Nephron progenitor cell (in vitro differentiated cells): ENCODE results near the gene LCE4A.

Experiments
- DNase-seq: peaks from one replicate; pipeline ENCODE4 v3.0.0; 2021
- H3K27ac Mint-ChIP-seq: 2 replicates; pipeline ENCODE4 v1.8.0; 2021; ENCODE audit warnings: mild to moderate bottlenecking, moderate library complexity, mixed read lengths
- H3K27me3 Mint-ChIP-seq: 2 replicates; pipeline ENCODE4 v1.8.0; 2021; ENCODE audit warnings: mild to moderate bottlenecking, low read depth, mixed read lengths; ENCODE audit not compliant: poor library complexity
- H3K36me3 Mint-ChIP-seq: 2 replicates; pipeline ENCODE4 v1.8.0; 2021; ENCODE audit warnings: low read depth, mixed read lengths
- H3K4me1 Mint-ChIP-seq: 2 replicates; pipeline ENCODE4 v1.8.0; 2021; ENCODE audit warnings: mixed read lengths
- H3K4me3 Mint-ChIP-seq: 2 replicates; pipeline ENCODE4 v1.8.0; 2021; ENCODE audit warnings: mild to moderate bottlenecking, moderate library complexity, mixed read lengths
- H3K9me3 Mint-ChIP-seq: 2 replicates; pipeline ENCODE4 v1.8.0; 2021; ENCODE audit warnings: mild to moderate bottlenecking, moderate library complexity, mixed read lengths
- TF ChIP-seq, protein P1 (sequence below): fragments of 200-600 bp; sonication (generic); IDR thresholded peaks from 2 replicates; pipeline ENCODE4 v1.5.0; 2021; ENCODE audit warnings: antibody characterized with exemption

The LCE4A gene

DNA sequence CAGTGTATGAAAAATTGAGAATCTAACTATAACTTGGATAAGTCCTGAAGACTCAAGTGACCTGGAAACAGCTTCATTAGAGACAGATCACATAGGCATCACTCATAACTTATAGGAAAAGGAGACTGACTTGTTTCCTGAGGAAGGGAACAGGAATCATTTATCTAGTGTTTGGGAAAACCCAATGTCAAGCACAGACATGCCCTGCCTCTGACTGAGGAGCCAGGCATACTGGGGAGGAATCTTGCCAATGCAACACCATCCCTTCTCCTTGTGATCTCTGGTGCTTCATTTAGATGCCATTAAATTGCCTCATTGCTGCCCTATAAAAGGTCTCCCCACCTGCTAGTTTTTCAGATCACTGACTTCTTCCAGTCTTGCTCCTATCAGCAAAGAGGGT, 10.3 kb downstream of the LCE4A start:
- Mint-ChIP-seq H3K9me3 (peaks cover 88% of the 10 kb centered on the region), H3K4me1 (no peaks in the 10 kb centered on the region), H3K27me3 (no peaks in the 10 kb centered on the region), H3K27ac (no peak overlapping the region), H3K4me3 (no peak overlapping the region), H3K36me3 (no peaks in the 10 kb centered on the region)
- TF ChIP-seq, protein P1, sequence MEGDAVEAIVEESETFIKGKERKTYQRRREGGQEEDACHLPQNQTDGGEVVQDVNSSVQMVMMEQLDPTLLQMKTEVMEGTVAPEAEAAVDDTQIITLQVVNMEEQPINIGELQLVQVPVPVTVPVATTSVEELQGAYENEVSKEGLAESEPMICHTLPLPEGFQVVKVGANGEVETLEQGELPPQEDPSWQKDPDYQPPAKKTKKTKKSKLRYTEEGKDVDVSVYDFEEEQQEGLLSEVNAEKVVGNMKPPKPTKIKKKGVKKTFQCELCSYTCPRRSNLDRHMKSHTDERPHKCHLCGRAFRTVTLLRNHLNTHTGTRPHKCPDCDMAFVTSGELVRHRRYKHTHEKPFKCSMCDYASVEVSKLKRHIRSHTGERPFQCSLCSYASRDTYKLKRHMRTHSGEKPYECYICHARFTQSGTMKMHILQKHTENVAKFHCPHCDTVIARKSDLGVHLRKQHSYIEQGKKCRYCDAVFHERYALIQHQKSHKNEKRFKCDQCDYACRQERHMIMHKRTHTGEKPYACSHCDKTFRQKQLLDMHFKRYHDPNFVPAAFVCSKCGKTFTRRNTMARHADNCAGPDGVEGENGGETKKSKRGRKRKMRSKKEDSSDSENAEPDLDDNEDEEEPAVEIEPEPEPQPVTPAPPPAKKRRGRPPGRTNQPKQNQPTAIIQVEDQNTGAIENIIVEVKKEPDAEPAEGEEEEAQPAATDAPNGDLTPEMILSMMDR: no peak
- DNase-seq: no peak

DNA sequence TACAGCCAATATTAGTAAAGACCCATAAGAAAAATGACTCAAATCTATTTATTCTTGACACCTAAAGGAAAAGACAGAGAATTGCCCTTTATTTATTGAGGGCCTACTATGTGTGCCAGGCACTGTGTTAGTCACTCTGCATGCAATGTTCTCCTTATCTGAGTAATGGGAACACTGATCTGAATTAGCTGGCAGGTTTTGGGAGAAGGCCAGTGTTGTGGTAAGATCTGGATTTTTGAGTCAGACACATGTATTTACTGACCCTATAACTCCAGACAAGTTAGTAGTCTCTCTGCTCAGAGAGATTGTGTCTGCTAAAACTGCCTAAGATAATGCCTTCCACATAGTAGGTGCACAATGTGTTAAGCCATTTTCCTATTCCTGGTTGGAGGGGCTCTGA, 17.3 kb downstream of the LCE4A start:
- Mint-ChIP-seq H3K4me3 (no peak overlapping the region), H3K9me3 (peaks cover 83% of the 10 kb centered on the region)
- TF ChIP-seq, protein P1: no peak

DNA sequence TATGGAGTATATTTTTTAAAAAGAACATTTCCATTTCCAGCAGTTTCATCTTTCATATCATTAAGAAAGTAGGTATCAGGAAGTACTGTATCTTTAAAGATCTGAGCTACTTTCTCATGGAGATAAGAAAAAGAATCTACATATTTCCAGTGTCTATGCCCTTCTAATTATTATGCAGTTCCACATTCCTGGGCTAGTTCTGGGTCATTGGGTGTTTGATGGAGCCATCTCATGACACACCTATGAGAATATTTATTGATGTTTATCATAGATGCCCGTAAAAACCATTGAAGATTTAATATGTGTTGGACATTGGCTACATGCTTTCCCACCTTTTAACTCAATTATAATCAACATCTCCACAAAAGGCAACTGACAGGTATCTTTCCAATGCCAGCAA, 21.0 kb downstream of the LCE4A start:
- TF ChIP-seq, protein P1: no peak

More for the DNA sequence above, 17.3 kb downstream of the LCE4A start:
- Mint-ChIP-seq H3K36me3 (no peaks in the 10 kb centered on the region), H3K27ac (no peak overlapping the region), H3K27me3 (no peaks in the 10 kb centered on the region), H3K4me1 (no peaks in the 10 kb centered on the region)
- DNase-seq: no peak

DNA sequence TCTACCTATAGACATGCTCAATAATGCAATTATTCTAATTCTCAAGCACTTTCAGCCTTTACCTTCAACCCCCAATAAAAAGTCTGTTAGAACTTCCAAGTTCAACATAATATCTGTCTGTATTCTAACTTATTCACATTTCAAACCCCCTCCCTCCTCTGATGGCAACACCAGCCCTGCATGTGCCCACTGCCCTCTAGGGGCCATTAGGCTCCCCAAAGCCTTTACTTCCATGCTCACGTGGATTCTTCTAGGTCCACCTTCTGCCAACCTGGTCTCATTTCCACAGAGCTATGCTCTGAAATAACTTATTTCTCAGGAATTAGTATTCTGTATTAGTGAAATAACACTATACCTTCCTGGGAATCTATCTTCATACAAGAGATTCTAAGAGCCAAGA, 27.7 kb downstream of the LCE4A start:
- H3K4me3 Mint-ChIP-seq: no peak overlapping the region
- no peaks in the 10 kb centered on the region for H3K4me1 Mint-ChIP-seq
- H3K36me3 Mint-ChIP-seq: no peaks in the 10 kb centered on the region
- TF ChIP-seq, protein P1: no peak
- no peak for DNase-seq
- no peak overlapping the region for H3K27ac Mint-ChIP-seq
- H3K9me3 Mint-ChIP-seq: peaks cover 81% of the 10 kb centered on the region
- H3K27me3 Mint-ChIP-seq: no peaks in the 10 kb centered on the region

More for the DNA sequence above, 21.0 kb downstream of the LCE4A start:
- H3K9me3 Mint-ChIP-seq: peaks cover 73% of the 10 kb centered on the region
- H3K4me1 Mint-ChIP-seq: no peaks in the 10 kb centered on the region
- no peaks in the 10 kb centered on the region for H3K27me3 Mint-ChIP-seq
- H3K27ac Mint-ChIP-seq: no peak overlapping the region
- no peak for DNase-seq
- no peaks in the 10 kb centered on the region for H3K36me3 Mint-ChIP-seq
- no peak overlapping the region for H3K4me3 Mint-ChIP-seq

DNA sequence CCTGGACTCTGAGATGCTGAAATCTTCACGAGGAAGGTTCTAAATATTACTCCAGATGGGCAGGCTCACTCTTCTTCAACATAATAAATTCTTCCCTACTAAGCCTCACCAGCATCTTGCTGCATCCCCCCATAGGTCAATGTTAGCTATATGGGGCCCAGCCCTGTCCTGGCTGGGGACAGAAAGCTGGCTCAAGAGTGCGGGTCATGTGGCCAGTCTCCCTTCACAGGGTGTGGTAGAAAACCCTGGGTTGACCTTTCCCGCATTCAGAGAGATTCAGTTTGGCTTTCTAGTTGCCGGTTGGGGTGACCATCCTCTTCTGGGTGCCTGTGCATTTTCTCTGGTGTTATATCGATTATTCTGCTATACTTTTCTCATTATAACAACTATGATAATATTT, 30.0 kb downstream of the LCE4A start:
- Mint-ChIP-seq H3K36me3 (no peaks in the 10 kb centered on the region), H3K4me1 (no peaks in the 10 kb centered on the region), H3K27me3 (no peaks in the 10 kb centered on the region), H3K9me3 (peaks cover 93% of the 10 kb centered on the region), H3K27ac (no peak overlapping the region), H3K4me3 (no peak overlapping the region)
- DNase-seq: no peak
- TF ChIP-seq, protein P1: no peak

DNA sequence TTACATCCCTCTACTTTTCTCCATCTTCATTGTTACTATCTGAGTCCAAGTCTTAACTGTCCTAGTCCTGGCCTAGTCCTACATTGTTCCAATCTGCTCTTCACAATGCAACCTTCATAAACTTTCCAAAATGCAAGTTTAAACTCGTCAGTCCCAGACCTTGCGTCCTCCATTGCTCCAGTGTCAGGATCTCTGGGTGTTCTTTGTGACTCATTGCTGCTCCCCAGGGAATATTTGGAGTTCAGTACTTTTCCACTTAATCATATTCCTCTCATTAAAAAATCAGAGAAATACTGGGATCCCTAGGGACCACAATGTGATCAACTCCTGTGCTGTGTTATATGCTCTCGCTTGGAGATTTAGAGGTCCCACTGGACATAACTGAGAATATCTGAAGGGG, 31.9 kb downstream of the LCE4A start:
- no peaks in the 10 kb centered on the region for H3K4me1 Mint-ChIP-seq
- H3K9me3 Mint-ChIP-seq: peaks cover 97% of the 10 kb centered on the region
- no peak overlapping the region for H3K27ac Mint-ChIP-seq
- no peak overlapping the region for H3K4me3 Mint-ChIP-seq
- DNase-seq: no peak
- TF ChIP-seq, protein P1: no peak
- H3K27me3 Mint-ChIP-seq: no peaks in the 10 kb centered on the region
- no peaks in the 10 kb centered on the region for H3K36me3 Mint-ChIP-seq
